Epithelial cell of proximal tubule (primary cell): Measurements from ENCODE around the gene CCDC88A. TPM values are rescaled to one million over a fixed set of nuclear protein-coding genes. Genes with fewer than 3 reads are reported as not detected.

ENCODE experiments used
- DNase-seq: peaks from one replicate; pipeline ENCODE4 v3.0.0-alpha.2; 2011; ENCODE audit warnings: low read depth
- H3K4me3 ChIP-seq: 2 replicates; pipeline ENCODE4 v1.5.1; 2011; ENCODE audit warnings: low read depth, mild to moderate bottlenecking, low read length
- CTCF ChIP-seq: conservative IDR thresholded peaks from 2 replicates; pipeline ENCODE4 v1.5.1; 2012; ENCODE audit warnings: low read depth, mild to moderate bottlenecking, low read length
- total RNA-seq: library from RNA; depleted of rRNA; stranded (reverse); fragments of >200 nt; gene quantifications from 2 replicates; pipeline ENCODE4 v1.2.3, GENCODE V29; 2015

CCDC88A gene
- total RNA-seq, 1 donor from 2014 or later: 28.3 TPM

GRCh38 chr2:55420871-55421270 lies 1.2 kb upstream of the CCDC88A start:
- DNase-seq: no peak
- no peak overlapping the region for H3K4me3 ChIP-seq
- TF ChIP-seq CTCF: no peak

GRCh38 chr2:55420439-55420725 lies 726 bp upstream of the CCDC88A start:
- TF ChIP-seq CTCF: no peak
- peak overlapping the region; percentile 75 for H3K4me3 ChIP-seq
- DNase-seq: no peak

GRCh38 chr2:55419233-55419678 lies 400 bp downstream of the CCDC88A start:
- TF ChIP-seq CTCF: no peak
- peak overlapping the region; percentile 75 for H3K4me3 ChIP-seq
- no peak for DNase-seq

- peak overlapping the region; percentile 75 for H3K4me3 ChIP-seq
- no peak for TF ChIP-seq CTCF
- no peak for DNase-seq
Observed at GRCh38 chr2:55418512-55419232, 984 bp downstream of the CCDC88A start.

GRCh38 chr2:55418072-55418471 lies 1.6 kb downstream of the CCDC88A start:
- DNase-seq: no peak
- no peak for TF ChIP-seq CTCF
- peak overlapping the region; percentile 75 for H3K4me3 ChIP-seq

- DNase-seq: no peak
- H3K4me3 ChIP-seq: peak overlapping the region; percentile 75
- no peak for TF ChIP-seq CTCF
Observed at GRCh38 chr2:55416786-55417568, 2.7 kb downstream of the CCDC88A start.

- H3K4me3 ChIP-seq: no peak overlapping the region
- TF ChIP-seq CTCF: no peak
- DNase-seq: no peak
Observed at GRCh38 chr2:55415300-55415699, 4.4 kb downstream of the CCDC88A start.
